Measurements from ENCODE around the gene CFAP161.

DNA sequence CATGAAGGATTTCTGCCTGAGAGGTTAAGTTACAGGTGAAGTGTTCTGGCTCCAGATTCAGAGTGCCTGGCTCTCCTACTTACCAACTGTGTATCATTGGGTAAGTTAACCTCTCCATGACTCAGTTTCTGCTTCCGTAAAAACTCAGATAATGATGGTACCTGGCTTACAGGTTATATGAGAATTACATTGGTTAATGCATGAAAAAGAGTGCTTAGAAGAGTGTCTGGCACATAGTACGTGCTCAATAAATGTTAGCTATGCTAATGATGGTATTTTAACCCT, 23.8 kb downstream of the CFAP161 start:
- TF ChIP-seq TAF1 (IDR thresholded peaks at IDR 0.05; ENCODE audit: borderline replicate concordance, insufficient read depth, low read length) (no peak), POLR2AphosphoS5 (IDR thresholded peaks at IDR 0.05; ENCODE audit: low read depth, low read length) (no peak), SIN3A (IDR thresholded peaks at IDR 0.05; ENCODE audit: borderline replicate concordance, insufficient read depth, low read length) (no peak)
